Naive thymus-derived CD4-positive, alpha-beta T cell (primary cell): ENCODE results near the gene PRKAG2. TPM values are rescaled to one million over a fixed set of nuclear protein-coding genes. Genes with fewer than 3 reads are reported as not detected.

Experiments
- ATAC-seq: fragments of 150-1000 bp; cut with Tn5 transposase; 2 replicates; pipeline ENCODE4 v1.10.0; 2021; ENCODE audit warnings: mild to moderate bottlenecking, moderate library complexity
- CTCF ChIA-PET: fragments of 350-600 bp; sonication (Branson Sonifier 250); formaldehyde crosslinking; loops from one replicate; lab custom pipeline; 2021; ENCODE audit warnings: antibody characterized with exemption; lab: Charles Lee
- POLR2A ChIA-PET: fragments of 350-600 bp; sonication (Branson Sonifier 250); formaldehyde crosslinking; loops from one replicate; lab custom pipeline; 2021; ENCODE audit warnings: antibody characterized with exemption, inconsistent platforms; lab: Charles Lee
- DNase-seq, 9 donors: peaks; one replicate each; pipeline versions ENCODE4 v3.0.0 to v3.0.0-alpha.2; 2020 to 2022; ENCODE audit warnings: mixed read lengths in 1 of 9
- H3K27ac ChIP-seq: one replicate; pipeline ENCODE4 v1.7.0; 2013; ENCODE audit warnings: mild to moderate bottlenecking, low read depth, low read length, moderate library complexity
- H3K27me3 ChIP-seq, 2 donors: one replicate each; pipeline ENCODE4 v1.7.0; 2013; ENCODE audit warnings: low read length in 2 of 2, mild to moderate bottlenecking in 2 of 2, moderate library complexity in 2 of 2; ENCODE audit not compliant: control insufficient read depth in 2 of 2, insufficient read depth in 2 of 2
- H3K36me3 ChIP-seq, 3 experiments: 1 replicate in 2 of 3; 2 replicates in 1 of 3; pipeline ENCODE4 v1.7.0; 2013; ENCODE audit warnings: low read length in 3 of 3, mild to moderate bottlenecking in 3 of 3, moderate library complexity in 1 of 3; ENCODE audit not compliant: insufficient read depth in 3 of 3, control insufficient read depth in 2 of 3
- H3K4me1 ChIP-seq, 2 donors: one replicate each; pipeline ENCODE4 v1.7.0; 2013; ENCODE audit warnings: low read length in 2 of 2, mild to moderate bottlenecking in 2 of 2, moderate library complexity in 1 of 2; ENCODE audit not compliant: control insufficient read depth in 2 of 2, insufficient read depth in 2 of 2
- H3K4me3 ChIP-seq: 2 replicates; pipeline ENCODE4 v1.7.0; 2013; ENCODE audit warnings: mild to moderate bottlenecking, low read length
- H3K9me3 ChIP-seq, 3 experiments: 1 replicate in 2 of 3; 2 replicates in 1 of 3; pipeline ENCODE4 v1.7.0; 2013; ENCODE audit warnings: low read length in 3 of 3; ENCODE audit not compliant: control insufficient read depth in 2 of 3
- H3K27ac Mint-ChIP-seq, 9 donors: one replicate each; pipeline ENCODE4 v1.8.0; 2020 to 2022; ENCODE audit warnings: mixed read lengths in 9 of 9, mild to moderate bottlenecking in 8 of 9, moderate library complexity in 5 of 9, inconsistent platforms in 2 of 9
- H3K27me3 Mint-ChIP-seq, 5 donors: one replicate each; pipeline ENCODE4 v1.8.0; 2021 to 2022; ENCODE audit warnings: mixed read lengths in 5 of 5, mild to moderate bottlenecking in 1 of 5
- H3K36me3 Mint-ChIP-seq, 5 donors: one replicate each; pipeline ENCODE4 v1.8.0; 2020 to 2022; ENCODE audit warnings: mixed read lengths in 5 of 5, mild to moderate bottlenecking in 3 of 5, inconsistent platforms in 1 of 5
- H3K4me1 Mint-ChIP-seq, 7 donors: one replicate each; pipeline ENCODE4 v1.8.0; 2020 to 2022; ENCODE audit warnings: mixed read lengths in 7 of 7, mild to moderate bottlenecking in 3 of 7, inconsistent platforms in 1 of 7
- H3K4me3 Mint-ChIP-seq, 10 donors: one replicate each; pipeline ENCODE4 v1.8.0; 2020 to 2022; ENCODE audit warnings: mild to moderate bottlenecking in 10 of 10, mixed read lengths in 10 of 10, moderate library complexity in 6 of 10, inconsistent platforms in 2 of 10
- H3K9me3 Mint-ChIP-seq, 11 donors: one replicate each; pipeline ENCODE4 v1.8.0; 2020 to 2022; ENCODE audit warnings: mixed read lengths in 11 of 11, mild to moderate bottlenecking in 4 of 11, inconsistent platforms in 1 of 11, moderate library complexity in 1 of 11
- intact Hi-C, 2 donors: fragments of 100-400 bp; cut with micrococcal nuclease; formaldehyde crosslinking; loops; one replicate each; pipeline ENCODE4 v1.15.1; 2023
- polyA plus RNA-seq, 2 donors: library from polyadenylated mRNA; unstranded; fragments of 300-500 nt; fragmentation: Illumina TruSeq; gene quantifications; one replicate each; pipeline ENCODE4 v1.2.3, GENCODE V29; 2021
- total RNA-seq, 6 experiments: library from RNA in 5 of 6; stranded (reverse) in 5 of 6; gene quantifications; 1 replicate in 5 of 6; 2 replicates in 1 of 6; pipeline ENCODE4 v1.2.3 and lab custom pipeline; 2021 to 2026

Gene PRKAG2
- total and polyA plus RNA-seq, 7 experiments from 2014 or later, result 15.0 to 74.4 (median 55.7) TPM

GRCh38 chr7:151588982-151589381 is 287.9 kb downstream of the PRKAG2 start:
- ChIA-PET CTCF (no interaction called here), POLR2A (no interaction called here)
- peak overlapping the region in 1 of 9 donors; percentile 30 for H3K27ac Mint-ChIP-seq
- intact Hi-C loops, result no loop called here
- Histone ChIP-seq H3K4me1 (no peaks in the 10 kb centered on the region), H3K27me3 (no peaks in the 10 kb centered on the region), H3K36me3 (peaks cover 0 to 23% (median 0%) of the 10 kb centered on the region in 3 experiments), H3K4me3 (no peak overlapping the region), H3K9me3 (no peaks in the 10 kb centered on the region), H3K27ac (no peak overlapping the region)
- no peak for ATAC-seq
- H3K4me1 Mint-ChIP-seq, result peaks cover 0 to 17% (median 10%) of the 10 kb centered on the region in 7 donors
- no peak overlapping the region for H3K4me3 Mint-ChIP-seq
- H3K27me3 Mint-ChIP-seq, result no peaks in the 10 kb centered on the region
- DNase-seq, result no peak
- no peaks in the 10 kb centered on the region for H3K9me3 Mint-ChIP-seq
- peaks cover 0 to 54% (median 23%) of the 10 kb centered on the region in 5 donors for H3K36me3 Mint-ChIP-seq

- H3K36me3 ChIP-seq, result peaks cover 0 to 20% (median 0%) of the 10 kb centered on the region in 3 experiments
These were observed 290.2 kb downstream of the PRKAG2 start for GRCh38 chr7:151586531-151587260.

GRCh38 chr7:151585744-151586393 is 291.0 kb downstream of the PRKAG2 start:
- Mint-ChIP-seq H3K27ac (peak overlapping the region in 1 of 9 donors; percentile 40), H3K36me3 (peaks cover 0 to 57% (median 21%) of the 10 kb centered on the region in 5 donors), H3K4me1 (peaks cover 0 to 12% (median 10%) of the 10 kb centered on the region in 7 donors), H3K27me3 (no peaks in the 10 kb centered on the region), H3K9me3 (peaks cover 0 to 2% (median 0%) of the 10 kb centered on the region in 11 donors), H3K4me3 (no peak overlapping the region)
- peaks cover 0 to 14% (median 0%) of the 10 kb centered on the region in 3 experiments for H3K36me3 ChIP-seq
- ChIA-PET POLR2A (no interaction called here), CTCF (no interaction called here)
- H3K4me1 ChIP-seq, result no peaks in the 10 kb centered on the region
- no peaks in the 10 kb centered on the region for H3K9me3 ChIP-seq
- ATAC-seq, result no peak
- intact Hi-C loops, result no loop called here
- DNase-seq, result no peak
- H3K27ac ChIP-seq, result no peak overlapping the region
- no peaks in the 10 kb centered on the region for H3K27me3 ChIP-seq
- no peak overlapping the region for H3K4me3 ChIP-seq

More at GRCh38 chr7:151586531-151587260, 290.2 kb downstream of the PRKAG2 start:
- ChIA-PET POLR2A (no interaction called here), CTCF (interaction anchor here (0.5 kb wide), 1 partner anchor 90 kb away, joined by 3 read pairs; no protein-coding TSS in a partner anchor)
- Mint-ChIP-seq H3K9me3 (no peaks in the 10 kb centered on the region), H3K27me3 (no peaks in the 10 kb centered on the region), H3K4me3 (no peak overlapping the region), H3K36me3 (peaks cover 0 to 53% (median 18%) of the 10 kb centered on the region in 5 donors), H3K4me1 (peaks cover 0 to 11% (median 10%) of the 10 kb centered on the region in 7 donors), H3K27ac (peak overlapping the region in 2 of 9 donors; percentile 12 to 40)
- ATAC-seq (no peak), DNase-seq (no peak)
- intact Hi-C loops, result no loop called here
- no peaks in the 10 kb centered on the region for H3K9me3 ChIP-seq
- H3K4me3 ChIP-seq, result no peak overlapping the region
- H3K4me1 ChIP-seq, result no peaks in the 10 kb centered on the region
- no peaks in the 10 kb centered on the region for H3K27me3 ChIP-seq
- no peak overlapping the region for H3K27ac ChIP-seq

GRCh38 chr7:151581741-151582140 is 295.2 kb downstream of the PRKAG2 start:
- ATAC-seq (no peak), DNase-seq (no peak)
- Histone ChIP-seq H3K36me3 (peaks cover 0 to 1% (median 0%) of the 10 kb centered on the region in 3 experiments), H3K27ac (no peak overlapping the region), H3K4me1 (no peaks in the 10 kb centered on the region), H3K27me3 (no peaks in the 10 kb centered on the region), H3K9me3 (peaks cover 0 to 8% (median 0%) of the 10 kb centered on the region in 3 experiments), H3K4me3 (no peak overlapping the region)
- H3K27ac Mint-ChIP-seq, result no peak overlapping the region
- intact Hi-C loops, result no loop called here
- no peaks in the 10 kb centered on the region for H3K27me3 Mint-ChIP-seq
- peaks cover 2 to 15% (median 6%) of the 10 kb centered on the region in 11 donors for H3K9me3 Mint-ChIP-seq
- H3K36me3 Mint-ChIP-seq, result peaks cover 16 to 42% (median 29%) of the 10 kb centered on the region in 5 donors
- H3K4me3 Mint-ChIP-seq, result no peak overlapping the region
- H3K4me1 Mint-ChIP-seq, result peaks cover 0 to 19% (median 5%) of the 10 kb centered on the region in 7 donors
- ChIA-PET POLR2A (no interaction called here), CTCF (no interaction called here)

- ChIA-PET CTCF (interaction anchor here (0.6 kb wide), 1 partner anchor 383 kb away, joined by 3 read pairs; no protein-coding TSS in a partner anchor), POLR2A (no interaction called here)
- Histone ChIP-seq H3K27ac (no peak overlapping the region), H3K4me3 (no peak overlapping the region), H3K9me3 (peaks cover 0 to 8% (median 0%) of the 10 kb centered on the region in 3 experiments), H3K4me1 (no peaks in the 10 kb centered on the region), H3K27me3 (no peaks in the 10 kb centered on the region), H3K36me3 (peaks cover 0 to 3% (median 0%) of the 10 kb centered on the region in 3 experiments)
- no peaks in the 10 kb centered on the region for H3K27me3 Mint-ChIP-seq
- H3K27ac Mint-ChIP-seq, result peak overlapping the region in 1 of 9 donors; percentile 48
- DNase-seq (no peak), ATAC-seq (no peak)
- H3K4me3 Mint-ChIP-seq, result no peak overlapping the region
- peaks cover 0 to 12% (median 0%) of the 10 kb centered on the region in 7 donors for H3K4me1 Mint-ChIP-seq
- H3K36me3 Mint-ChIP-seq, result peaks cover 14 to 37% (median 26%) of the 10 kb centered on the region in 5 donors
- peaks cover 2 to 15% (median 6%) of the 10 kb centered on the region in 11 donors for H3K9me3 Mint-ChIP-seq
- intact Hi-C loops, result loop anchor here in 1 of 2 donors (10.0 kb wide), 1 partner anchor 415 kb away; no protein-coding TSS in a partner anchor
These were observed 297.3 kb downstream of the PRKAG2 start for GRCh38 chr7:151579644-151580043.

- Mint-ChIP-seq H3K27ac (no peak overlapping the region), H3K4me3 (no peak overlapping the region), H3K36me3 (peaks cover 4 to 32% (median 12%) of the 10 kb centered on the region in 5 donors), H3K4me1 (peaks cover 0 to 2% (median 0%) of the 10 kb centered on the region in 7 donors), H3K9me3 (peaks cover 0 to 12% (median 5%) of the 10 kb centered on the region in 11 donors), H3K27me3 (no peaks in the 10 kb centered on the region)
- Histone ChIP-seq H3K27me3 (no peaks in the 10 kb centered on the region), H3K4me3 (no peak overlapping the region), H3K27ac (no peak overlapping the region), H3K4me1 (no peaks in the 10 kb centered on the region), H3K9me3 (peaks cover 0 to 8% (median 0%) of the 10 kb centered on the region in 3 experiments), H3K36me3 (peaks cover 0 to 8% (median 0%) of the 10 kb centered on the region in 3 experiments)
- DNase-seq (no peak), ATAC-seq (no peak)
- POLR2A ChIA-PET, result no interaction called here
- CTCF ChIA-PET, result no interaction called here
- intact Hi-C loops, result loop anchor here in 1 of 2 donors (10.0 kb wide), 1 partner anchor 419 kb away; no protein-coding TSS in a partner anchor
These were observed 301.5 kb downstream of the PRKAG2 start for GRCh38 chr7:151575410-151575809.
